Tibial nerve (tissue), 4 donors: ENCODE measurements around the gene HNRNPAB. TPM values are rescaled to one million over a fixed set of nuclear protein-coding genes. Genes with fewer than 3 reads are reported as not detected.
"Not testable (repeated sequence)": the region's sequence is repeated elsewhere in the genome, so short reads cannot be mapped to it uniquely, and the experiment has no call there.

Source experiments
- DNase-seq, 2 donors: peaks; one replicate each; pipeline ENCODE4 v3.0.0-alpha.2; 2019; ENCODE audit warnings: low spot score in 2 of 2
- H3K27ac ChIP-seq, 4 donors: fragments of 200-600 bp; sonication (generic) in 3 of 4; one replicate each; pipeline ENCODE4 v1.5.1; 2017 to 2019; ENCODE audit warnings: mild to moderate bottlenecking in 1 of 4
- H3K27me3 ChIP-seq, 2 donors: fragments of 200-600 bp; sonication (generic) in 1 of 2; one replicate each; pipeline versions ENCODE4 v1.5.1 to v1.6.0; 2017 to 2019
- H3K36me3 ChIP-seq, 3 donors: fragments of 200-600 bp; sonication (generic); one replicate each; pipeline ENCODE4 v1.5.1; 2018 to 2019
- H3K4me1 ChIP-seq, 4 donors: fragments of 200-600 bp; sonication (generic) in 3 of 4; one replicate each; pipeline ENCODE4 v1.5.1; 2017 to 2019
- H3K4me3 ChIP-seq, 4 donors: fragments of 200-600 bp; sonication (generic) in 3 of 4; one replicate each; pipeline ENCODE4 v1.5.1; 2017 to 2019; ENCODE audit warnings: mild to moderate bottlenecking in 1 of 4, moderate library complexity in 1 of 4
- H3K9me3 ChIP-seq, 4 donors: fragments of 200-600 bp; sonication (generic) in 3 of 4; one replicate each; pipeline ENCODE4 v1.5.1; 2017 to 2019
- EP300 ChIP-seq, 2 donors: sonication (generic); formaldehyde crosslinking; IDR thresholded peaks; one replicate each; pipeline ENCODE4 v1.6.1; 2017; ENCODE audit warnings: antibody characterized with exemption in 2 of 2, mild to moderate bottlenecking in 1 of 2
- POLR2A ChIP-seq, 2 donors: fragments of 450-650 bp; IDR thresholded peaks; one replicate each; pipeline ENCODE4 v1.6.1; 2017; ENCODE audit warnings: antibody characterized with exemption in 2 of 2, mild to moderate bottlenecking in 2 of 2, moderate library complexity in 2 of 2
- WGBS, 2 donors: methylation state at CpG; one replicate each; pipeline ENCODE4 v1.1.5; 2018; 5-methylcytosine and 5-hydroxymethylcytosine counted together
- total RNA-seq, 4 donors: library from RNA; depleted of rRNA; stranded (reverse); fragments of >200 nt; gene quantifications; one replicate each; pipeline ENCODE4 v1.1.0, GENCODE V29; 2016
- TF ChIP-seq, protein P1 (sequence below), 5 experiments: fragments of 200-600 bp in 3 of 5; fragments of 450-650 bp in 2 of 5; sonication (generic) in 3 of 5; IDR thresholded peaks; one replicate each; pipeline ENCODE4 v1.5.1; 2016 to 2019; ENCODE audit warnings: antibody characterized with exemption in 5 of 5, mild to moderate bottlenecking in 3 of 5, moderate library complexity in 2 of 5

The HNRNPAB gene
- total RNA-seq, 4 donors from 2014 or later: 92.0 to 135 (median 122) TPM

DNA sequence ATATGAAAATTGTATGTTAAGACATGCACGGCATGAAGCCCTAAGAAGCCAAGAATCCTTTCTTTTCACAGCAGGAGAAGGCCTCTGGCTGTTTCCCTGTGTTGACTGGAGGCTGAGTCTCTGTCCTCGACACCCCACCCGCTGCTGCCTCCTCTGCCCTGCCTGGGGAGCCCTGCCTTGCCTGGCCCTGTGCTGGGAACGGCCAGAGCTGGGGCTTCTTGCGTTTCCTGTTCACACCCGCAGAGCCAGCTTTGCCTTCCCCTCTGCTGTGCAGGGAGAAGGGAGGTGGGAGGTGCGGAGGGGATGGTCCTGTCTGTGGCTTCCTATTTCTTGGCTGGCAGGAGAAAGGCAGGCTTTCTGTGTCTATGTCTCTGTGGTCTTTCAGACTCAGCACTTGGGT, 10.3 kb upstream of the HNRNPAB start:
- Histone ChIP-seq H3K27ac (no peak overlapping the region), H3K4me1 (no peaks in the 10 kb centered on the region), H3K36me3 (no peaks in the 10 kb centered on the region), H3K27me3 (peaks cover 0 to 10% of the 10 kb centered on the region in 2 donors), H3K4me3 (no peak overlapping the region), H3K9me3 (no peaks in the 10 kb centered on the region)
- DNase-seq: no peak
- WGBS, 2 donors: 29 to 36% methylated on average over 6 to 7 of the region's 7 CpGs
- TF ChIP-seq POLR2A (IDR thresholded peaks at IDR 0.05) (no peak), EP300 (IDR thresholded peaks at IDR 0.05) (no peak)
- TF ChIP-seq, protein P1, sequence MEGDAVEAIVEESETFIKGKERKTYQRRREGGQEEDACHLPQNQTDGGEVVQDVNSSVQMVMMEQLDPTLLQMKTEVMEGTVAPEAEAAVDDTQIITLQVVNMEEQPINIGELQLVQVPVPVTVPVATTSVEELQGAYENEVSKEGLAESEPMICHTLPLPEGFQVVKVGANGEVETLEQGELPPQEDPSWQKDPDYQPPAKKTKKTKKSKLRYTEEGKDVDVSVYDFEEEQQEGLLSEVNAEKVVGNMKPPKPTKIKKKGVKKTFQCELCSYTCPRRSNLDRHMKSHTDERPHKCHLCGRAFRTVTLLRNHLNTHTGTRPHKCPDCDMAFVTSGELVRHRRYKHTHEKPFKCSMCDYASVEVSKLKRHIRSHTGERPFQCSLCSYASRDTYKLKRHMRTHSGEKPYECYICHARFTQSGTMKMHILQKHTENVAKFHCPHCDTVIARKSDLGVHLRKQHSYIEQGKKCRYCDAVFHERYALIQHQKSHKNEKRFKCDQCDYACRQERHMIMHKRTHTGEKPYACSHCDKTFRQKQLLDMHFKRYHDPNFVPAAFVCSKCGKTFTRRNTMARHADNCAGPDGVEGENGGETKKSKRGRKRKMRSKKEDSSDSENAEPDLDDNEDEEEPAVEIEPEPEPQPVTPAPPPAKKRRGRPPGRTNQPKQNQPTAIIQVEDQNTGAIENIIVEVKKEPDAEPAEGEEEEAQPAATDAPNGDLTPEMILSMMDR (IDR thresholded peaks at IDR 0.05): no peak

DNA sequence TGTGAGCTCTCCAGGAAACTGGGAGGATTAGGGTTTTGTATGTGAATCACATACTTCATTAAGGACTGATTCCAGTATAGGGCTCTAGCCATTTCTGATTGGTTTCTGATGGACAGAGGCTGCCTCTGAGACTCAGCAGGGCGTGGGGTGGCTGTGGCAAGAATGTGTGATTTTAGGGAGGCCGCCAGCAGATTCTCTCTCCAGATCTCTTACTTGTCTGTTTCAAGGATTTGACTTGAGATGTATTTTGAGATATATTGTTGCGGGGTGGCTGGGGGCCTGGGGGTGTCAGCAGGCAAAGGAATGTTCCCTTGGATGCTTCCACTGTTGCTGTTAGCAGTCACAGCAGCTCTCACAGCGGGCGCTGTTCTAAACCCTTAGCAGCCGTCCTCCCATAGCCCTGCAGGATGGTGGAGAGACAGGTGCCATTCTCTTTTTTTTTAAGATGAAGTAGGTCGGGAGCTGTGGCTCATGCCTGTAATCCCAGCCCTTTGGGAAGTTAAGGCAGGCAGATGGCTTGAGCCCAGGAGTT, 8.0 kb upstream of the HNRNPAB start:
- Histone ChIP-seq H3K36me3 (no peaks in the 10 kb centered on the region), H3K27ac (no peak overlapping the region), H3K4me1 (no peaks in the 10 kb centered on the region), H3K27me3 (peaks cover 0 to 10% of the 10 kb centered on the region in 2 donors), H3K9me3 (no peaks in the 10 kb centered on the region), H3K4me3 (no peak overlapping the region)
- WGBS, 2 donors: 66 to 73% methylated on average over 7 of the region's 7 CpGs
- no peak for DNase-seq
- TF ChIP-seq, protein P1 (IDR thresholded peaks at IDR 0.05): no peak
- TF ChIP-seq POLR2A (IDR thresholded peaks at IDR 0.05) (no peak), EP300 (IDR thresholded peaks at IDR 0.05) (no peak)

DNA sequence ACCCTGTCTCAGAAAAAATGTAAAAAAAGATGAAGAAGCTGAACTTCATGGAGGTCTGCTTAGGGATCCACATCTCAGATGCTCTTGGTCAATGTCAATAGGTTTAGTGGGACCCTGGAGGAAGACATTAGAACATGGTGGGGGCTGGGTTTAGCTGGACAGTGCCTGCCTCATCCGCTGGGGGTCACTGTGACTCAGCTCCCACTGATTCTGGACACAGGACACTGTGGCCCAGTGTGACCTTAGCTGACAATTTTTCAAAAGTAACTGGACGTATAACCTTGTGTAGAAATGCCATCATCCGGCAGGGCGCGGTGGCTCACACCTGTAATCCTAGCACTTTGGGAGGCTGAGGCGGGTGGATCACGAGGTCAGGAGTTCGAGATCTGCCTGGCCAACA, 7.3 kb upstream of the HNRNPAB start:
- no peaks in the 10 kb centered on the region for H3K9me3 ChIP-seq
- DNase-seq: no peak
- H3K36me3 ChIP-seq: no peaks in the 10 kb centered on the region
- H3K4me1 ChIP-seq: no peaks in the 10 kb centered on the region
- H3K27me3 ChIP-seq: peaks cover 0 to 10% of the 10 kb centered on the region in 2 donors
- no peak overlapping the region for H3K27ac ChIP-seq
- H3K4me3 ChIP-seq: no peak overlapping the region
- WGBS, 2 donors: 85 to 87% methylated on average over 7 to 8 of the region's 8 CpGs
- TF ChIP-seq, protein P1 (IDR thresholded peaks at IDR 0.05): peak in 1 of 5 experiments; percentile 9
- TF ChIP-seq EP300 (IDR thresholded peaks at IDR 0.05): no peak

DNA sequence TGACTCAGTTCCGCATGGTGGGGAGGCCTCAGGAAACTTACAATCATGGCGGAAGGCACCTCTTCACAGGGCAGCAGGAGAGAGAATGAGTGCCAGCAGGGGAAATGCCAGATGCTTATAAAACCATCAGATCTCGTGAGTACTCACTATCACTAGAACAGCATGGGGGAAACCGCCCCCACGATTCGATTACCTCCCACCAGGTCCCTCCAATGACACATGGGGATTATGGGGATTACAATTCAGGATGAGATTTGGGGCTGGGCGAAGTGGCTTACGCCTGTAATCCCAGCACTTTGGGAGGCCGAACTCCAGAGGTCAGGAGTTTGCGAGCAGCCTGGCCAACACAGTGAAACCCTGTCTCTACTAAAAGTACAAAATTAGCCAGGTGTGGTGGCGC, 6.2 kb upstream of the HNRNPAB start:
- H3K36me3 ChIP-seq, H3K4me1 ChIP-seq, H3K27me3 ChIP-seq, H3K4me3 ChIP-seq, H3K27ac ChIP-seq, H3K9me3 ChIP-seq, DNase-seq: not testable (repeated sequence)
- WGBS, 2 donors: 81 to 91% methylated on average over 10 of the region's 11 CpGs

DNA sequence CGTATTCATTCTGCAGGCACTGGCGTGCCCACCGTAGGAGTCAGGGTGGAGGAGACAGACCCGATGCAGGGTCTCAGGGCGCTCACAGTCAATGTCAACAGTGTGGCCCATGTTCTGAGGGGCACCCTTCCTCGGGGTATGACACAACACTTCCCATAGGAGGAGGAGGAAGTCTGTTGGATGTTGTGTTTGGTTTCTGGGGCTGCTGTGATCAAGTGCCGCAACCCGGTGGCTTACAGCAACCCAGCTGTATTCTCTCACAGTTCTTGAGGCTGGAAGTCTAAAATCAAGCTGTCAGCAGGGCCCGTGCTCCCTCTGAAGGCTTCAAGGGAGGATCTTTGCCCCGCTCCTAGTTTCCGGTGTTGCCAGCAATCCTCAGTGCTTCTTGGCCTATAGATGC, 5.6 kb upstream of the HNRNPAB start:
- Histone ChIP-seq H3K4me1 (peaks cover 0 to 2% (median 0%) of the 10 kb centered on the region in 4 donors), H3K27me3 (peaks cover 0 to 3% of the 10 kb centered on the region in 2 donors), H3K36me3 (no peaks in the 10 kb centered on the region), H3K9me3 (no peaks in the 10 kb centered on the region), H3K4me3 (no peak overlapping the region), H3K27ac (no peak overlapping the region)
- TF ChIP-seq, protein P1 (IDR thresholded peaks at IDR 0.05): no peak
- TF ChIP-seq EP300 (IDR thresholded peaks at IDR 0.05): no peak
- TF ChIP-seq POLR2A (IDR thresholded peaks at IDR 0.05): no peak
- DNase-seq: no peak
- 75 to 86% methylated on average over 11 of the region's 11 CpGs for WGBS, 2 donors
